ENCODE results near the gene PMEPA1.

The PMEPA1 gene

DNA sequence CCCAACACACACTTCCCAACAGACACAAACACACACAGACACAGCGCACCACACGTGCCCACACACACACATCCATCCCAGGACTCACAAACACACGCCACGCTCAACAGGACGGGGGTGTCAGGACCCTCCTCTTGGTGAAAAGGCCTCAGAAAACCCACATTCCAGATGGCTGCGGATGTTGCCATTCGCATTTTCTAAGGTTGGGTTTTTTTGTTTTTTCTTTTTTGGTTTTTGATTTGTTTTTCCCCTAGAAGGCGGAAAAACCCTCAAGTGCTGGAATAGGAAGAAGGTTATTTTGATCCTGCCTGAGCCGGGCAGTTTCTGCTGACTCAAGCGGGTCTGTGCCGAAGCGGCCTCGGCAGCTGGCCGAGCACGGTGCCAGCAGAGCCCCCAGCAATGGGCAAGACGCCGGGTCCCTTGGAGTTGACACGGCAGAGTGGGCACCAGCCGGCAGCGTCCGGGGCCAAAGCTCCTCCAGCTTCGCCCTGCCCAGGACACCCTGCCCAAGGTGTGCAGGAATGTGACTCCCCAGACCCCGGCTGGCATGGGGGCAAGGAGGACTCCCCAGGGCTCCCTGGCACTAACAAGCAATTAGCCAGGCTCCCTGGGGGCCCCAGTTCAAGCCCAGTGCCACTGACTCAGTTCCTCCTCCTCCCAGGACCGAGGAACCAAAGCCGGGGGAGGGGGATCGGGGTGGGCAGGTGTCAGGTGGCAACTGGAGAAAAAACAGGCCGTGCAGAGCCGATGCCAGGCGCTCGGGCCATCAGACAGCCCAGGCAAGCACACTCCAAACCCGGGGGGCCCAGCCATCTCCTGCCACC, 48.7 kb downstream of the PMEPA1 start:
- no peak for DNase-seq

DNA sequence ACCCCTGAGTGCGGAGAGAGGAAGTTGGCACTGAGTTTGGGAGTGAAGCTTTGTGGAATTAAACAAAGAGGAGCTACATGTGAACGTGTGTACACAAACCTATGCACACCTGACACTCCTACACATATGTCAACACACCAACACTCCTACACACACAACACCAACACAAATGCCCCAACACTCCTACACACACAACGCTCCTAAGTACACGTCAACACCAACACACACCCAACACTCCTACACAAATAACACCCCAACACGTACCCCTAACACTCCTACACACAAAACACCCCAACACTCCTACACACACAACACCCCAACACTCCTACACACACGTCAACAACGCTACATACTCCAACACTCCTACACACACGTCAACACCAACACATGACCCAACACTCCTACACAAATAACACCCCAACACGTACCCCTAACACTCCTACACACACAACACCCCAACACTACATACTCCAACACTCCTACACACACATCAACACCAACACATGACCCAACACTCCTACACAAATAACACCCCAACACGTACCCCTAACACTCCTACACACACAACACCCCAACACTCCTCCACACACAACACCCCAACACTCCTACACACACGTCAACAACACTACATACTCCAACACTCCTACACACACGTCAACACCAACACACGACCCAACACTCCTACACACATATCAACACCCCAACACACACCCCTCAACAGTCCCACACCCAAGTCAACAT, 49.5 kb downstream of the PMEPA1 start:
- DNase-seq: no peak

DNA sequence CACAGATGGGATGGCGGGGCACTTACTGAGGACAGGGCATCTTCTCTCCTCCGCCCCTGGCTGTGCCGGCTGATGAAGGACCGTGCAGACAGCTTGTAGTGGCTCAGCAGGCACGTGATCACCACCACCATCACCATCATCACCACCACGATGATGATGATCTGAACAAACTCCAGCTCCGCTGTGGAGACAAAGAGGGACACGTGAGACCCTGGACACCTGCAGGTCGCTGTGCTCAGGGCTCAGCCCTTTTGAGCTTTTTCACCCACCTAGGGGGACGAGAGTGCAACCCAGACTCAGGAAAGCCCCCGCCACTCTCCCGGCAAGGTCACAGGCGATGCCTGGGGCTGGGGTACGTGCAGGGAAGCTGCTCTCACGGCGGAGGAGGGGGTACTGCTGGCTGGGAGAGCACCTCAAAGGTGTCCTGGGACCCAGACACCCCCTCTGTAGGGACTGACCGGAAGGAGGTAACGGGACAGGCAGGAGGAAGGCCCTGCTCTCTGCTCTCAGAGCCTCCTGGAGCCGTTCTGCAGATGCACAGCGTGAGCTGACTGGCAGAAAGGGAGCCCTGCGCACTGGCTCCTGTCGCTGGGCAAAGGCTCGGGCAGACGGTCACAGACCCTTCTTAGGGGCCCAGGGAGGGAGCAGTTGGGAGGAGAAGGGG, 50.2 kb downstream of the PMEPA1 start:
- DNase-seq: no peak

DNA sequence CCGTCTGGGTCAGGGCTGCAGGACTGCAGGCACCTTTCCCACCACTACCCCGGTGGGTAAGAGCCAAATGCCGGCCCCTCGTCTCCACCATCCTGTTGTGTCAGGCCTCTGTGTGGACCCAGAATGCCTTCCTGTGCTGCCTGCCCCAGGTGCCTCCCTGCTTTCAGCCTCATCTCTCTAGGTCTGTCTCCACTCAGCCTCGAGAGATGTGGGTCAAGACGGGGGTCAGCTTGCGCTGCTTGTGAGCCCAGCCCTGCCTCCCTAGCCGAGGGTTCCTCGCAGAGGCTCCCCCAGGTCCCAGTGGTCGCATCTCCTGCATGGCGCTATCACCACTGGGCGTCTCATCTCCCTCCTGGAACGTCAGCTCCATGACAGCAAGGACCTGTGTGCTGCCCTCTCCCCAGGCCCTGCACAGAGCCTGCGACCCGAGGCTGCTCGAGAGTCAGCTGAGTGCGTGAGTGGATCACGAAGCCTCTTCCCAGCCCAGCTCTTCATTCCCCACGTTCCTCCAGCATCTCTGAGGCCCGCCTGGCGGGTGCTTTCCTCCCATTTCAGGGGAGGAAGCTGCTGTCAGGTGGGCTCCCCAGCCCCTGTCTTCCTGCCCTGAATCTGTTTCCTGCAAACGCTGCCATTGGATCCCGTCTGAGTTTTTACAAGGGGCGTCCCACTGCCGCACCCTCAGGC, 50.8 kb downstream of the PMEPA1 start:
- no peak for DNase-seq

DNA sequence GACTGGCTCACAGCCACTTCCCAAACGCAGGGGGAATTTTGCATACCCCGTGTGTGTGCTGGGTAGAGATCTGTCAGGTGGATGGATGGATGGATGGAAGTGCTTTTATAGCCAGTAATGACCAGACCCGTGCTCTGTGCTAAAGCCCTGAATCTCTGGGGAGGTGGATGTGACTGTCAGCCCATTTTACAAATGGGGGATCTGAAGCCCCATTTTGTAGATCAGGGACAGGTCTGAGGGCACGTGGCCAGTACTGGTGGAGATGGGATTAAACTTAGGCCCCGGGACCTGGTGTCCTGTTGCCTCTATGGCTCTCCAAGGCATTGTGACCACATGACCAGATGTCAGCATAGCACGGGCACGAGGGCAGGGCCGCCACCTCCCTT, 51.4 kb downstream of the PMEPA1 start:
- DNase-seq: no peak

DNA sequence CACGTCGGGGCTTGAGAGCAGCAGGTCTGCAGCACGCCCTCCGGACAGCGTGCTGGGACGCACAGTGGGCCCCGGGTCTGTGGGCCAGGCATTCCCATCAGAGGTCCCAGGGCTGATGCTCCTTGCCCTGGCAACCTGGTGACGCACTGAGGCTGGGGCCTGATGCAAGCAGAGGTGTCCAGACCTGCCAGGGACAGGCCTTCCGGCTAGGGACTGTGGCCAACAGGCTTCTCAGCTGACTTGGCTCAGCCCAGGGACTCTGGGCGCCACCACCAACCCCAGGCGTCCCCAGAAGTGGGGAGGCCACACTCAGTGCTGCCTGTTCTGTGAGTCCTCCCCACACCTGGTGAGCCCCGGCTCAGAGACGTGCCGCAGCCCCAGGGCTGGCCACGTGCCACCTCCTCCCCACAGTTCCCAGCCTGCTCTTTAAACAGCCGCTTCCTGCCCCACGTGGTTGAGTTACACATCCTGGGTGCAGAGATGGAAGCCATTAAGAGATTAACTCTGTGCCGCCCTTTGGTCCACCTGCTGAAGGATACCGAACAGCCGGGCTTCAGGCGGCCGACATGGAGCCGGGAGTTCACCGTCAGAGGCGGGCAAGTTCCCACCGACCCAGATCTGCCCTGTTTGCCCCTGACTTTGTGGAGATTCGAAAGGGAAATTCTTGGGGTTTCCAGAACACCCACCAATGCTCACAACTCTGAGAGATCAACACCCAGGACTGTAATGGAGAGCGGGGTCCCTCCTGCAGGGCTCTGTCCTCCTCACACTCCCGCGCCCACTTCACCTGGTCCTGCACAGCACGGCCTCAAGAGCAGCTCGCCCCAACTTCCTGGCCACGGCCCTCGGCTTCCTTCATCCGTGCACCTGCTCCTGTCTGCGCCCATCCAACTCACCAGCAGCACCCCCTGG, 52.0 kb downstream of the PMEPA1 start:
- peak in 2 of 3 experiments; percentile 47 to 70 for DNase-seq

DNA sequence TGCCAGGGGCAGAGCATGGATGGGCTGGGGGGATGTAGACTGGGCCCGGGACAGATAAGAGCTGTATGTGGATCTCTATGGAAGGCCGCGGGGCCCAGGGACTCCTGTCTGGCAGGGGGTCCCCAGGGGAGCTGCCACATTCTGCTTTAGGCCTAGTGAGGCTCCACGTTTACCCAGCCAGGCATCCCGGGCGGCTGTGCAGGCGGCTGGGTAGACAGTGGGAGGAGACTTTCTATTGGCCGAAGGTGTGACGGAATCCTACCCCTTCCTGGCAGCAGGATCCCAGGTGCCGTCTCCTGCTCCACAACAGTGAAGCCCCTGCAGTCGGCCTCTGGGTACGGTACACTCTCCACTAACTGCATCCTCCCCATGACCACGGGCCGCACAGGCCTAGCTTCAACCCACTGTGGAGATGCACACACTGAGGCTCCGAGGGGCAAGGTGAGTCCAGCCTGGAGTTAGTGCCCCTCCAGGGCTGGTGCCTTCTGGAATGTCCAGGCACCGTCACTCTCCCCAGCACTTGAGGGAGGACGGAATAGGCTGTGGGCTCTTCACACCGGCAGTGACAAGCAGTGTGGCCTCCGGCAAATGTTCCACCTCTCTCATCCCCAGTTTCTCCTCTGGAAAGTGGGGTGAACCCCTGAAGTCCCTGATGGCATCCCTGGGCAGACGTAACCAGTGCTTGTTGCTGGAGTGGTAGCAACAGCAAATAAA, 52.8 kb downstream of the PMEPA1 start:
- no peak for DNase-seq

DNA sequence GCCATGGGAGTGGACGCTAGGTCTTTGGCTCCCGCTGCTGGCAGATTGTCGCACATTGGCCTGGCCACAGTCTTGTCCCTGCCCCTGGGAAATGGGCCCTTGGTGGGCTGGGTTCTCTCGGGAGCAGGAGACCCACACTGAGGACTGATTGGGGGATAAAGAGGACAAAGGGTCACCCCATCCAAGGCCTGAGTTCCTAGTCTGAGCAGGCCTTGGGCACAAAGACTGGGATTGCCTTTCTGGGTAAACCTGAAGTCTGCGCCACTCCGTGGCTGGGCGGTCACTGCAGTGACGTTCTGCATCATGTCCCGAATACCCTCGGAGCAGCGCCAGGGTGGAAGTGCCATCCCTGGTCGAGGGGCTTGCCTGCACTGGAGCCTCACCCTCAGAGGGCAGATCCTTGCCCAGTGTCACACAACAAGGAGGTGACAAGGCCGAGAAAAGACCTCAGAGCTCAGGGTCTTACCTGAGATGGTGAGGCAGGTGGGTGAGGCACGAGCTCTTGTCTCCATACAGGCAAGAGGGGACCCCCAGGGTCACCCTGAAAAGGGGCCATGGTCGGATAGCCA, 53.5 kb downstream of the PMEPA1 start:
- no peak for DNase-seq

DNA sequence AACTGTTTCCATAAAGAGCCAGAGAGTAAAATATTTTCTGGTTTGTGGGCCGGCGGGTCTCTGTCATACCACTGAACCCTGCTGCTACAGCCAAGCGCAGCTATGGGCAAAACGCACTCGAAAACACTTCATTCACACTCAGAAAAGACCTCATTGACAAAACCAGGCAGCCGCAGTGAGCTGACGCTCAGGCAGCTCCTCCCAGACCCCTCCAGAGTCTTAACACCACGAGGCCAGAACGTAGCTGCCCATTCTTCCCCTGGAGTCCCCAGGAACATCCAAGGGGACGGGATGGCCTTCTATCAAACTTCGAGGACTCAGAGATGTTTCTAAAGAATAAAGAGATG, 54.0 kb downstream of the PMEPA1 start:
- DNase-seq: no peak

DNA sequence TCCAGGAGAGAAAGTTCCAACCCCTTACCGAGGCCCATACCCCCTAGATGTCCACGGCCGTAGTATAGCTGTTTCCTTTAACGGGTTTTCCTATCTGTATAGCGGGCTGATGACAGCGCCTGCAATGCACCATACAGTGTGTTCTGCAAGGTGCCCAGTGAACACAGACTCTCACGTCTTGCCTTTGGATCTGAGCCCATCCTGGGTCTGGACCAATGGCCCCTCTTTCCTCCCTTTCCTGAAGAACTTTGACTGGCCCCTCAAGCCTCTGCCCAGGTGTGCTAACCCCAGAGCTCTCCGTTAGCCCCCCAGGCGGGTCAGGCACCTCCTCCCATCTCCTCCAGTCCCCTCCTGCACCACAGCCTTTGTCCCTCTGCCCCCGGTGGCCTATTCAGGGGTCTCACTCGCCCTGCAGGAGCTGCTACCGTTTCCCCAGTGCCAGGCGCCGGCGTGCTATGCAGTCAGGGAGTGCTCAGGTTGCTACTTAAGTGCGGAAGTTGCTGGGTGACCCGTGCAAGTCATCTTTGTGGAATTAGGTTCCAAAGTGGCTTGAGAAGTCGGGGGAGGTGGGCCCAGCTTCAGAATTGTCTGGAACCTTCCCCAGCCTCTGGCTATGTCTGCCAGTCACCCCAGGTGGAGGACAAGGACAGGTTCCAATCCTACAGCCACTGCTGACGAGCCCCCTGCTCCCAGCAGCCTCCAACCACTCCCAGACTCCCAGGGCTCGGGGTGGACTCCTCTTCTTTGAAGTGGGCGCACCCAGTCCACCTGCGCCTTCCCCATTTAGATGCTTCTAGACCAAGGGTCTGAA, 54.6 kb downstream of the PMEPA1 start:
- DNase-seq: no peak

DNA sequence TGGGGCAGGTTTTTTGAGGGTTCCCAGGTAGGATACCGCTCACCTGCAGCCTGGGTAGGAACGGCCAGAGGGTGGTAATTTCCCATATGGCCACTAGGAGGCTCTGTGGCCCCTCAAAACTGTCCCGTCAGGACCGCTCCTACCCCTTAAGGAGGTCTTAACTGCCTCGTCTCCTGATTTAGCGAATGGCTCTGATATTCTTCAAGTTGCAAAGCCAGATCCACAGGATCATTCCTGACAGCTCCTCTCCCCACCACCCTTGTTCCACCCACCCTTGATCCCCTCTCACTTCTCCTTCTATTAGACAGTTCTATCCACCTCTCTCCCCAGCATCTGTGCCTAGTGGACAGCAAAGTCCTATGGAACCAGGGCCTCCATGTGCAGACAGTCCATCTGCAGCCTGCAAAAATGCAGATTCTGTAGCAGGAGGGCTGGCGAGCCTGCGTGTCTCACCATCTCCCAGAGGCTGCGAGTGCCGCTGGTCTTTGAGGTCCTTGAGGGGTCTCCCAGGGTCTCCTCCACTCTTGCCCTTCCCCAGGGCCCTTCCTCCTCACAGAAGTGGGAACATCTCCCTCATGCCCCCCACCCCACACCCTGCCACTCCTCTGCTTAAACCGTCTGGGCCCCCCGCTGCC, 55.3 kb downstream of the PMEPA1 start:
- DNase-seq: peak; percentile 29 to 75 (median 62)

DNA sequence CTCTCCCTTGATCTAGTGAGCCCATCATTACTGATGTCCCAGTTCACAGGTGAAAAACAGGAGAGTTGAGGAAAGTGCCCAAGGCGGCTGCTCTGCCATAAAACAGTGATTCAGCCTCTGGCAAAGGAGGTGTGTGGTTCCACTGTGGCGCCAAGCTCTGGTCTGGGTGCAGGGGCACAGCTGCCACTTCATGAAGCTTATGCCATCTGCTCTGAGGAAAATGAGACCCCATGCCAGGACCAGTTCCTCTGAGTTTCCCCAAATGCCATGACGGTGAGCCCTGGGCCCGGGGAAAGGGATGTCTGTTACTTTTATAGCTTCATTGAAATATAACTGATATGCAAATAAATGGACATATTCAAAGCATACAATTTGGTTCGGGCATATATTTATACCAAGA, 55.9 kb downstream of the PMEPA1 start:
- peak in 1 of 3 experiments; percentile 61 for DNase-seq

DNA sequence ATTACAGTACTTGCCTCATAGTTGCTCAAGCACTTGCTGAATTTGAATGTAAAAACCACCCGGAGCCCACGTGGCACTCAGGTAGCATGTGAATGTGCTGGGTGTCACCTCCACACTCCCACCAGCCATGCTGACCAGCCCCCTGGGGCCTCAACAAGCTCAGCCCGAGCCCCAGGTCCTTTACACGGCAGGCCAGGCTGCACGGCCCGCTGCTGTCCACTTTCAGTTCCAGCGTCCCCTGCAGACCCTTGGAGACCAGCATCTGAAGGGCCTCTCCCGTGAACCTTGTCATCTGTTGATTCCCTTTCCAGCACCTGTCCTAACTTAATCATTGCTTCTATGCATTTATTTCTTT, 56.3 kb downstream of the PMEPA1 start:
- DNase-seq: no peak

DNA sequence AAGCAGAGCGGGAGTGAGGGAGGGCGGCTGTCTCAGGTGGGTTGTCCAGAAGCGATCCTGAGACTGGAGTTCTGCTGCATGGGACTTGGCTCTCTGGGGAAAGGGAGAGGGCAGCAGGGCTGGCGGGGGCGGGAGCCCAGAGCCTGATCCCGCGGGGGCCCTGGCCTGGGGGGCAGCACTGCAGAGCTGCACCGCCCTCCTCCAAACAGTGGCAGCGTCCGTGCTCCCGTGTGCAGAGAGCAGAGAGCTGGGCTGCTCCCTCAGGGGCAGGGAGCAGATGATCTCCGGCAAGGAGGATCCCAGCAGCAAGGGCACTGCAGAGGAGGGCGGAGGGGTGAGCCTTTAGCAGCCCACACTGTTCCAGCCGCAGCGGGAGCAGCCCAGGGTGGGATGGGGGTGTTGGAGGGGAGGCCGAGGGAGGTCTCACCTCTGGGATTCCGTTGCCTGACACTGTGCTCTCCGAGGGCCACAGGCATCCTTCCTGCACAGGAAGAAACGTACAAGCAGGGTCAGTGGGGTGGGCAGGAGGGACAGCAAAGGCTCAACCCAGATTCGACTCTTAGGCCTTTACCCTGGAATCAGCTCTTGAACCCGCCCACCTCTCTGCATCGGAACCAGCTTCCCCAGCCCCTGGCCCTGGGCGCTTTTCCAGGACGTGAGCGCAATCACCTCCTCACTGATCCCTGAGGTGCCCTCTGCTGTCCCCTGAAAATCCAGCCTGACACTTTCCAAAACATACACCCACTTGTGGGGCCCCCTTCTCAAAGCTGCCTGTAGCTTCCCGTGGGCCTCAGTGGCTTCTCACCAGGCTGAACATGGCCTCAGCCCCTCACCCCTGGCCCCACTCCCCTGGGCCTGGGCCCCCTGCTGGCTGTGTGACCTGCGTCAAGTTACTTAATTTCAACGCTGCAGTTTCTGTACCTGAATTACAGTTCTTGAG, 56.9 kb downstream of the PMEPA1 start:
- no peak for DNase-seq

DNA sequence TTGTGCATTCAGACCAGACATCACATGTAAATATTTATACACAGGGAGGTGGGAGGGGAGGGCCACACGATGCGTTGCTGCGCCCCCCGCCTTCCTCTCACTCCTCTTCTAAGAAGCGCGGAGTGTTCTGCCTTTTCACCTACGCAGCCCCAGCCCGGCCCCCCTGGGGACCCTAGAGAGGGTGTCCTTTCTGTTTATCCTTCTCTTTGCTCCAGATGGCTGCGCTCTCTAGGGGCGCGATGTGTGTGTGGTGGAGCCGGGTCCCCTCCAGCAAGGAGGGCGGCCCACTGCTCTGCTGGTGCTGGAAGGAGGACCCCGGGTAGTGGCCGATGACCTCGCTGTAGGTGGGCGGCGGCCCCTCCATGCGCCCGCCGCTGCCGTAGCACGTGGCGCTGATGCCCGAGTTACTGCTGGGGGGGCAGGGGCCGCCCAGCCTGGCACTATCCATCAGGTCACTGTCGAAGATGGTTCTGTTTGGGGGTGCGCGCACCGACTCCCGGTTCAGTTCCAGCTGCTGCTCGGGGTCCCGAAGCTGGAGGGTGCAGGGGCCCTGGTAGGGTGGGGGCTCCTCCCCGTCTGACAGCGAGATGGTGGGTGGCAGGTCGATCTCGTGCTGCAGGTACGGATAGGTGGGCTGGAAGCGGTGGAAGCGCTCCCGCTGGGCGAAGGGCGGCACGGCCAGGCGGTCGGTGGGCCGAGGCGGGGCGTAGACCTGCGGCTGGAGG, 57.8 kb downstream of the PMEPA1 start:
- peak in 2 of 3 experiments; percentile 32 to 62 for DNase-seq

DNA sequence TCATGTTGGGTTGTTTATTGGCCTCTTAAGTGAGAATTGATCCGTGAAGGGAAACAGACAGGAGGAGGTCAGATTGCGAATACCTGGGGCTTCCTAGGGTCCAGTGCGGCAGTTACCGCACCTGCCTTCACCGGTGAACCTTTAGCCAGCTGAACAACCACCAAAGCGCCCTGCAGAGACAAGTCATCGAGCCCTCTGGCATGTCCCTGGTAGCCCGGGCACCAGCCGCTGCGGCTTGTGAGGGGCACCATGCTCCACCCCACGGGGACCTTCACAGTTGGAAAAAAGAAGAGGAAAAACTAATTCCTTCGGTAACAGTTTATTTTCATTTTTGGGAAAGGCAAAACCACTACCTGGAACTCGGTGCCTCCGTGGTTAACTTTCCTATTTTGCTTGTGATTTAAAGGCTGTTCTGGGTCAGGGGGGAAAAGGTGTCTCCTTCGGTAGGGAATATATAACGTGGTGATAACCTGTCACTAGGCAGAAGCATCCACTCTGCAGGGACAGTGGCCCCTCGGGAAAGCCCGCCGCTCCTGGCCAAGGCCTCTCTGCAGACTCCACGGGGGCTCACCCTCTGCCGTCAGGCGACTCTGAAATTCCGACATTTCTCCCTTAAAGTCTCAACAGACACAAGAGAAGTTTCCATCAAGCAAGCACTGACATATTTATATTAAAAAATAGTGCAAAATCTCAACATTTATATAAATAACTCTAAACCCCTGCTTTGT, 58.9 kb downstream of the PMEPA1 start:
- DNase-seq: peak in 2 of 3 experiments; percentile 79 to 95

DNA sequence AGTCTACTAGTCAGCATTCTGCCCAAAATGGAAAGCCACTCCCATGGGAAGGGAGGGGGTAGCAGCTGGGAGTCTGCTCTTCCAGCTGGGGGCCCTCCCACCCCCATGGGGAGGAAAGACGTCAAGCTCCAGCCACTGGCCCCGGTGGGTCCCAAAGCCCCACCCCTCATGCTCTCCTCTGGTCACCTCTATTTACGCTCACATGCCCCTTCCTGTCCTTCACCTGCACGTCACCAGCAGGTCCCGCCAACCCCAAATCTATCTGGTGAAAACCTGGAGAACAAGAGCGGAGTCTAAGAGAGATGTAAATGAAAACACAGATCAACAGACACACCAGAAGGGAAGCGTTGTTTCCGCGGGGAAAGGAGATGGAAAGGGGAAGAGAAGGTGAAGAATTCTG, 59.5 kb downstream of the PMEPA1 start:
- DNase-seq: peak in 1 of 3 experiments; percentile 79

Measured in NCI-H1417 (cell line).